HepG2 (cell line): ENCODE measurements around the gene HSPA1B. TPM values are rescaled to one million over a fixed set of nuclear protein-coding genes. Genes with fewer than 3 reads are reported as not detected.

Experiments
- FOXC1 ChIP-seq: sonication (generic); formaldehyde crosslinking; IDR thresholded peaks from 2 replicates; pipeline ENCODE4 v1.8.0; 2022; ENCODE audit warnings: mild to moderate bottlenecking, missing genetic modification reagents, borderline replicate concordance
- HMG20A ChIP-seq: IDR thresholded peaks from 2 replicates; pipeline ENCODE4 v1.6.1; 2016; ENCODE audit warnings: borderline replicate concordance
- HNF4G ChIP-seq, 2 experiments: sonication (generic) in 1 of 2; formaldehyde crosslinking in 1 of 2; IDR thresholded peaks; 2 replicates each; pipeline versions ENCODE4 v1.4.0 to v1.6.1; 2011 to 2020; ENCODE audit warnings: borderline replicate concordance in 2 of 2, low read depth in 2 of 2, mild to moderate bottlenecking in 2 of 2, low read length in 1 of 2, missing genetic modification reagents in 1 of 2, moderate library complexity in 1 of 2
- HOXA3 ChIP-seq: sonication (generic); formaldehyde crosslinking; IDR thresholded peaks from 2 replicates; pipeline ENCODE4 v1.5.0; 2020; ENCODE audit warnings: missing genetic modification reagents
- MAF1 ChIP-seq: sonication (generic); formaldehyde crosslinking; IDR thresholded peaks from 2 replicates; pipeline ENCODE4 v1.5.0; 2020; ENCODE audit warnings: missing genetic modification reagents, borderline replicate concordance
- ZBTB10 ChIP-seq: sonication (generic); formaldehyde crosslinking; IDR thresholded peaks from 2 replicates; pipeline ENCODE4 v1.4.0; 2020; ENCODE audit warnings: missing genetic modification reagents, borderline replicate concordance
- ZNF12 ChIP-seq: sonication (generic); formaldehyde crosslinking; IDR thresholded peaks from 2 replicates; pipeline ENCODE4 v1.5.0; 2020; ENCODE audit warnings: missing genetic modification reagents
- ZNF138 ChIP-seq: sonication (generic); formaldehyde crosslinking; IDR thresholded peaks from 2 replicates; pipeline ENCODE4 v1.5.0; 2020; ENCODE audit warnings: mild to moderate bottlenecking, low read depth, missing genetic modification reagents
- ZNF329 ChIP-seq: sonication (generic); formaldehyde crosslinking; IDR thresholded peaks from 2 replicates; pipeline ENCODE4 v1.9.0; 2021; ENCODE audit warnings: low read depth, mild to moderate bottlenecking, missing genetic modification reagents
- ZNF33B ChIP-seq: sonication (generic); formaldehyde crosslinking; IDR thresholded peaks from 2 replicates; pipeline ENCODE4 v1.5.1; 2020; ENCODE audit warnings: mild to moderate bottlenecking, missing genetic modification reagents
- polyA plus RNA-seq, 8 experiments: library from polyadenylated mRNA; depleted of rRNA in 3 of 8; stranded (reverse) in 7 of 8; unstranded in 1 of 8; fragments of >200 nt; fragmentation: Illumina TruSeq in 4 of 8; extraction: Trizol in 4 of 8; gene quantifications; 2 replicates each; pipeline versions ENCODE4 v1.2.1 to v1.2.3, GENCODE V29; 2011 to 2016; ENCODE audit warnings: low read depth in 4 of 8, missing spikeins in 1 of 8, mixed read lengths in 1 of 8; ENCODE audit not compliant: insufficient read depth in 1 of 8
- total RNA-seq, 5 experiments: library from RNA; depleted of rRNA; stranded (reverse); fragments of >200 nt; fragmentation: Illumina TruSeq; extraction: Trizol; gene quantifications; 2 replicates each; pipeline ENCODE4 v1.2.3, GENCODE V29; 2016; ENCODE audit warnings: low read depth in 1 of 5
- TF ChIP-seq, protein P1 (sequence below), 2 experiments: IDR thresholded peaks; 2 replicates each; pipeline ENCODE4 v1.6.1; 2011 to 2012; ENCODE audit warnings: low read length in 2 of 2, borderline replicate concordance in 1 of 2, low read depth in 1 of 2, mild to moderate bottlenecking in 1 of 2, moderate library complexity in 1 of 2
- TF ChIP-seq, protein P2 (sequence below): sonication (generic); formaldehyde crosslinking; IDR thresholded peaks from 2 replicates; pipeline ENCODE4 v1.4.0; 2020; ENCODE audit warnings: missing genetic modification reagents, mild to moderate bottlenecking, borderline replicate concordance
- TF ChIP-seq, protein P3 (sequence below): sonication (generic); formaldehyde crosslinking; IDR thresholded peaks from 2 replicates; pipeline ENCODE4 v1.5.0; 2020; ENCODE audit warnings: missing genetic modification reagents

The HSPA1B gene
- total and polyA plus RNA-seq, 2 of the 13 experiments (the other 11 are each of a cell fraction or from before 2014, with no cell fraction given), result 26.0 to 186 TPM

GRCh38 chr6:31778193-31778592, 49.3 kb upstream of the HSPA1B start (continued):
- TF ChIP-seq ZBTB10 (CRISPR knock-in tag), result 0 out of 2 replicates have a peak, but pooled peaks have one; percentile 81
- TF ChIP-seq MAF1 (CRISPR knock-in tag), result no peak
- TF ChIP-seq, protein P1, sequence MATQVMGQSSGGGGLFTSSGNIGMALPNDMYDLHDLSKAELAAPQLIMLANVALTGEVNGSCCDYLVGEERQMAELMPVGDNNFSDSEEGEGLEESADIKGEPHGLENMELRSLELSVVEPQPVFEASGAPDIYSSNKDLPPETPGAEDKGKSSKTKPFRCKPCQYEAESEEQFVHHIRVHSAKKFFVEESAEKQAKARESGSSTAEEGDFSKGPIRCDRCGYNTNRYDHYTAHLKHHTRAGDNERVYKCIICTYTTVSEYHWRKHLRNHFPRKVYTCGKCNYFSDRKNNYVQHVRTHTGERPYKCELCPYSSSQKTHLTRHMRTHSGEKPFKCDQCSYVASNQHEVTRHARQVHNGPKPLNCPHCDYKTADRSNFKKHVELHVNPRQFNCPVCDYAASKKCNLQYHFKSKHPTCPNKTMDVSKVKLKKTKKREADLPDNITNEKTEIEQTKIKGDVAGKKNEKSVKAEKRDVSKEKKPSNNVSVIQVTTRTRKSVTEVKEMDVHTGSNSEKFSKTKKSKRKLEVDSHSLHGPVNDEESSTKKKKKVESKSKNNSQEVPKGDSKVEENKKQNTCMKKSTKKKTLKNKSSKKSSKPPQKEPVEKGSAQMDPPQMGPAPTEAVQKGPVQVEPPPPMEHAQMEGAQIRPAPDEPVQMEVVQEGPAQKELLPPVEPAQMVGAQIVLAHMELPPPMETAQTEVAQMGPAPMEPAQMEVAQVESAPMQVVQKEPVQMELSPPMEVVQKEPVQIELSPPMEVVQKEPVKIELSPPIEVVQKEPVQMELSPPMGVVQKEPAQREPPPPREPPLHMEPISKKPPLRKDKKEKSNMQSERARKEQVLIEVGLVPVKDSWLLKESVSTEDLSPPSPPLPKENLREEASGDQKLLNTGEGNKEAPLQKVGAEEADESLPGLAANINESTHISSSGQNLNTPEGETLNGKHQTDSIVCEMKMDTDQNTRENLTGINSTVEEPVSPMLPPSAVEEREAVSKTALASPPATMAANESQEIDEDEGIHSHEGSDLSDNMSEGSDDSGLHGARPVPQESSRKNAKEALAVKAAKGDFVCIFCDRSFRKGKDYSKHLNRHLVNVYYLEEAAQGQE (IDR thresholded peaks at IDR 0.05; ENCODE audit: borderline replicate concordance in 1 of 2, low read depth in 1 of 2, low read length in 2 of 2), result no peak
- 0 out of 2 replicates have a peak, but pooled peaks have one; percentile 37 for TF ChIP-seq ZNF33B (CRISPR knock-in tag)
- TF ChIP-seq, protein P2, sequence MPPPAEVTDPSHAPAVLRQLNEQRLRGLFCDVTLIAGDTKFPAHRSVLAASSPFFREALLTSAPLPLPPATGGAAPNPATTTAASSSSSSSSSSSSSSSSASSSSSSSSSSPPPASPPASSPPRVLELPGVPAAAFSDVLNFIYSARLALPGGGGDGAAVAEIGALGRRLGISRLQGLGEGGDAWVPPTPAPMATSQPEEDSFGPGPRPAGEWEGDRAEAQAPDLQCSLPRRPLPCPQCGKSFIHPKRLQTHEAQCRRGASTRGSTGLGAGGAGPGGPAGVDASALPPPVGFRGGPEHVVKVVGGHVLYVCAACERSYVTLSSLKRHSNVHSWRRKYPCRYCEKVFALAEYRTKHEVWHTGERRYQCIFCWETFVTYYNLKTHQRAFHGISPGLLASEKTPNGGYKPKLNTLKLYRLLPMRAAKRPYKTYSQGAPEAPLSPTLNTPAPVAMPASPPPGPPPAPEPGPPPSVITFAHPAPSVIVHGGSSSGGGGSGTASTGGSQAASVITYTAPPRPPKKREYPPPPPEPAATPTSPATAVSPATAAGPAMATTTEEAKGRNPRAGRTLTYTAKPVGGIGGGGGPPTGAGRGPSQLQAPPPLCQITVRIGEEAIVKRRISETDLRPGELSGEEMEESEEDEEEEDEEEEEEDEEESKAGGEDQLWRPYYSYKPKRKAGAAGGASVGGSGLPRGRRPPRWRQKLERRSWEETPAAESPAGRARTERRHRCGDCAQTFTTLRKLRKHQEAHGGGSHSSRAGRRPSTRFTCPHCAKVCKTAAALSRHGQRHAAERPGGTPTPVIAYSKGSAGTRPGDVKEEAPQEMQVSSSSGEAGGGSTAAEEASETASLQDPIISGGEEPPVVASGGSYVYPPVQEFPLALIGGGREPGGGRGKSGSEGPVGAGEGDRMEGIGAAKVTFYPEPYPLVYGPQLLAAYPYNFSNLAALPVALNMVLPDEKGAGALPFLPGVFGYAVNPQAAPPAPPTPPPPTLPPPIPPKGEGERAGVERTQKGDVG (CRISPR knock-in tag), result no peak
- TF ChIP-seq HOXA3 (CRISPR knock-in tag), result peak; percentile 45; the same call in 1 of the 2 replicates
- TF ChIP-seq HNF4G (IDR thresholded peaks at IDR 0.05; ENCODE audit: borderline replicate concordance, low read depth, low read length), result peak; percentile 50
- no peak for TF ChIP-seq HNF4G (CRISPR knock-in tag; IDR thresholded peaks at IDR 0.05; ENCODE audit: borderline replicate concordance, low read depth)
- TF ChIP-seq FOXC1 (CRISPR knock-in tag), result no peak
- TF ChIP-seq ZNF329 (CRISPR knock-in tag), result no peak
- TF ChIP-seq ZNF12 (CRISPR knock-in tag), result no peak
- no peak; the same call in 1 of the 2 replicates for TF ChIP-seq ZNF138
- no peak for TF ChIP-seq HMG20A (CRISPR knock-in tag)
- TF ChIP-seq, protein P3, sequence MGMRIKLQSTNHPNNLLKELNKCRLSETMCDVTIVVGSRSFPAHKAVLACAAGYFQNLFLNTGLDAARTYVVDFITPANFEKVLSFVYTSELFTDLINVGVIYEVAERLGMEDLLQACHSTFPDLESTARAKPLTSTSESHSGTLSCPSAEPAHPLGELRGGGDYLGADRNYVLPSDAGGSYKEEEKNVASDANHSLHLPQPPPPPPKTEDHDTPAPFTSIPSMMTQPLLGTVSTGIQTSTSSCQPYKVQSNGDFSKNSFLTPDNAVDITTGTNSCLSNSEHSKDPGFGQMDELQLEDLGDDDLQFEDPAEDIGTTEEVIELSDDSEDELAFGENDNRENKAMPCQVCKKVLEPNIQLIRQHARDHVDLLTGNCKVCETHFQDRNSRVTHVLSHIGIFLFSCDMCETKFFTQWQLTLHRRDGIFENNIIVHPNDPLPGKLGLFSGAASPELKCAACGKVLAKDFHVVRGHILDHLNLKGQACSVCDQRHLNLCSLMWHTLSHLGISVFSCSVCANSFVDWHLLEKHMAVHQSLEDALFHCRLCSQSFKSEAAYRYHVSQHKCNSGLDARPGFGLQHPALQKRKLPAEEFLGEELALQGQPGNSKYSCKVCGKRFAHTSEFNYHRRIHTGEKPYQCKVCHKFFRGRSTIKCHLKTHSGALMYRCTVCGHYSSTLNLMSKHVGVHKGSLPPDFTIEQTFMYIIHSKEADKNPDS (CRISPR knock-in tag), result no peak
